Measurements from ENCODE around the gene ATP9A. TPM values are rescaled to one million over a fixed set of nuclear protein-coding genes. Genes with fewer than 3 reads are reported as not detected.

Gene ATP9A
- total RNA-seq, 5 donors from 2014 or later (not counting 1 experiment from before 2014, with no cell fraction given) = 0.44 to 0.85 (median 0.72) TPM

DNA sequence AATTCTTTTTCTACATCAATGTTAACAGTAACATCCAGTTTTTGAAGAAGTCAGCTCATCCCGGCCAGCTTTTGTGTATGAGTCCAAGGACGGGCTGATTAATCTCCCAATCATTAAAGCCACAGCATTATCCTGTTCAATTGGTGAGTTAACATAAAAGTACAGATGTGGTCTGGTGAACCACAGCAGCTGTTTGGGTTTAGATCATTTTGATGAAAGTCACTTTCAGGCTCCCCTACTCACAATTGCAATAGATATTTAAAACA is 156.6 kb downstream of the ATP9A start:
- ATAC-seq (replicated peaks in 1 of 4) = no peak
- Mint-ChIP-seq H3K27ac (no peak overlapping the region), H3K36me3 (no peaks in the 10 kb centered on the region), H3K9me3 (no peaks in the 10 kb centered on the region), H3K4me1 (peaks cover 0 to 22% (median 3%) of the 10 kb centered on the region in 3 donors), H3K27me3 (peaks cover 8 to 43% of the 10 kb centered on the region in 2 donors), H3K4me3 (no peak overlapping the region)
- Histone ChIP-seq H3K4me1 (ENCODE audit: control insufficient read depth in 1 of 2, extremely low read depth in 1 of 2, insufficient read depth in 2 of 2, low read length in 2 of 2) (peaks cover 0 to 26% of the 10 kb centered on the region in 2 experiments), H3K9me3 (no peaks in the 10 kb centered on the region), H3K27me3 (replicated peaks in 1 of 2; ENCODE audit: control insufficient read depth in 2 of 2, extremely low read depth in 1 of 2, insufficient read depth in 2 of 2, low read length in 1 of 2) (peaks cover 0 to 27% of the 10 kb centered on the region in 2 experiments), H3K4me3 (ENCODE audit: control insufficient read depth in 1 of 2, extremely low read depth in 1 of 2, low read length in 1 of 2) (no peak overlapping the region), H3K36me3 (ENCODE audit: control insufficient read depth in 2 of 2, extremely low read depth in 1 of 2, insufficient read depth in 1 of 2, low read length in 1 of 2) (no peaks in the 10 kb centered on the region), H3K27ac (ENCODE audit: low read length) (no peak overlapping the region)
- no peak for DNase-seq
- WGBS (ENCODE audit: insufficient coverage) = no CpG with 5 or more reads among the region's 2 CpGs
- CTCF ChIA-PET = interaction anchor here in 1 of 2 donors (0.5 to 1.2 kb wide), 2 partner anchors 9 to 17 kb away, joined by 3 read pairs; no protein-coding TSS in a partner anchor
- POLR2A ChIA-PET = no interaction called here

- H3K4me3 ChIP-seq (ENCODE audit: control insufficient read depth in 1 of 2, extremely low read depth in 1 of 2, low read length in 1 of 2) = no peak overlapping the region
- no peaks in the 10 kb centered on the region for H3K9me3 ChIP-seq
- Mint-ChIP-seq H3K9me3 (no peaks in the 10 kb centered on the region), H3K27me3 (peaks cover 8 to 44% of the 10 kb centered on the region in 2 donors), H3K36me3 (no peaks in the 10 kb centered on the region), H3K4me1 (peaks cover 0 to 22% (median 3%) of the 10 kb centered on the region in 3 donors), H3K27ac (no peak overlapping the region), H3K4me3 (no peak overlapping the region)
- no peak for ATAC-seq (replicated peaks in 1 of 4)
- H3K4me1 ChIP-seq (ENCODE audit: control insufficient read depth in 1 of 2, extremely low read depth in 1 of 2, insufficient read depth in 2 of 2, low read length in 2 of 2) = peaks cover 0 to 26% of the 10 kb centered on the region in 2 experiments
- H3K27ac ChIP-seq (ENCODE audit: low read length) = no peak overlapping the region
- POLR2A ChIA-PET = no interaction called here
- no peaks in the 10 kb centered on the region for H3K36me3 ChIP-seq (ENCODE audit: control insufficient read depth in 2 of 2, extremely low read depth in 1 of 2, insufficient read depth in 1 of 2, low read length in 1 of 2)
- WGBS (ENCODE audit: insufficient coverage) = 76% methylated on average over 8 of the region's 16 CpGs
- H3K27me3 ChIP-seq (replicated peaks in 1 of 2; ENCODE audit: control insufficient read depth in 2 of 2, extremely low read depth in 1 of 2, insufficient read depth in 2 of 2, low read length in 1 of 2) = peaks cover 0 to 27% of the 10 kb centered on the region in 2 experiments
- CTCF ChIA-PET = interaction anchor here in 1 of 2 donors (0.6 to 1.2 kb wide), 2 partner anchors 9 to 67 kb away, joined by 3 to 4 read pairs; no protein-coding TSS in a partner anchor
- DNase-seq = no peak
Measured at GRCh38 chr20:51610761-51611624, 157.2 kb downstream of the ATP9A start.

DNA sequence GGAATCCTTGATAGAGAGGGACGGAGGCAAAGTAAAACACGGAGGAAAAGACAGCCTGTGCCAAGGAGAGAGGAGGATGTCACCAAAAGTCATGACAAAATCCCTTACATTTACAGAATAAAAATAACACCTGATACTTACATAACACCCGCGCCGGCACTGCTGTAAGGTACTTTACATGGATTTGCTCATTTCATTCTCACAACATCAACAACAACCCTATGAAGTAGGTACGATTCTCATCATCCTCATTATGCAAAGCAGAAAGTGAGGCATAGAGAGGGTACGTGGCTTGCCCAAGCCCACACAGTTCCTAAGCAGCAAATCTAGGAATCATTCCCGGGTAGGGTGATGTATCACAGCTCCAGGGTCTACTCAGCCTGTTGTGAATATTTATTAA is 158.1 kb downstream of the ATP9A start:
- Histone ChIP-seq H3K4me3 (ENCODE audit: control insufficient read depth in 1 of 2, extremely low read depth in 1 of 2, low read length in 1 of 2) (no peak overlapping the region), H3K4me1 (ENCODE audit: control insufficient read depth in 1 of 2, extremely low read depth in 1 of 2, insufficient read depth in 2 of 2, low read length in 2 of 2) (peaks cover 0 to 26% of the 10 kb centered on the region in 2 experiments), H3K36me3 (ENCODE audit: control insufficient read depth in 2 of 2, extremely low read depth in 1 of 2, insufficient read depth in 1 of 2, low read length in 1 of 2) (no peaks in the 10 kb centered on the region), H3K9me3 (no peaks in the 10 kb centered on the region), H3K27me3 (replicated peaks in 1 of 2; ENCODE audit: control insufficient read depth in 2 of 2, extremely low read depth in 1 of 2, insufficient read depth in 2 of 2, low read length in 1 of 2) (peaks cover 0 to 27% of the 10 kb centered on the region in 2 experiments), H3K27ac (ENCODE audit: low read length) (no peak overlapping the region)
- H3K4me3 Mint-ChIP-seq = no peak overlapping the region
- ATAC-seq (replicated peaks in 1 of 4) = no peak
- H3K36me3 Mint-ChIP-seq = no peaks in the 10 kb centered on the region
- WGBS (ENCODE audit: insufficient coverage) = no CpG with 5 or more reads among the region's 8 CpGs
- peaks cover 0 to 22% (median 3%) of the 10 kb centered on the region in 3 donors for H3K4me1 Mint-ChIP-seq
- no peak overlapping the region for H3K27ac Mint-ChIP-seq
- POLR2A ChIA-PET = interaction anchor here (0.5 to 0.6 kb wide), 2 partner anchors 13 to 447 kb away, joined by 3 read pairs; no protein-coding TSS in a partner anchor
- CTCF ChIA-PET = no interaction called here
- H3K27me3 Mint-ChIP-seq = peaks cover 8 to 44% of the 10 kb centered on the region in 2 donors
- H3K9me3 Mint-ChIP-seq = no peaks in the 10 kb centered on the region
- DNase-seq = no peak

DNA sequence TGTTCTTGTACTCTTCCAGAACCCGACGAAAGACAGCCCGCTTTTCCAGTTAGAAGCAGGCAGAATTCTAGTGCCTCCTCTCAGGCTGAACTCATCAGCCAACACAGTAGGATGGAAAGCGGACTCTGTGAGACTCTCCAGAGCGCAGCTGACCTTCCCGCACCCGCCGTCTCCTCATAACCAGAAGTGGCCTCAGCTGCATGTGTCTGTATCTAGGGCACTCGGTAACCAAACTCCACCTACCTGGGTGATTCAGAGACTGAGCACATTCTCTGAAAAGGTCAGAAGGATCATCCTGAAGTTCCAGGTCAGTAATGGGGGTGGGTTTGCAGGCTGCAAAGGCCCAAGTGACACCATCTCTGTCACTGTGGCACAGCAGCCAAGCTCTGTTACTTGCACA is 158.9 kb downstream of the ATP9A start:
- no peak overlapping the region for H3K4me3 ChIP-seq (ENCODE audit: control insufficient read depth in 1 of 2, extremely low read depth in 1 of 2, low read length in 1 of 2)
- CTCF ChIA-PET = no interaction called here
- Mint-ChIP-seq H3K27me3 (peaks cover 8 to 49% of the 10 kb centered on the region in 2 donors), H3K9me3 (no peaks in the 10 kb centered on the region), H3K4me1 (peaks cover 0 to 22% (median 3%) of the 10 kb centered on the region in 3 donors), H3K27ac (no peak overlapping the region), H3K4me3 (peak overlapping the region in 1 of 3 donors; percentile 7), H3K36me3 (no peaks in the 10 kb centered on the region)
- WGBS (ENCODE audit: insufficient coverage) = 63% methylated on average over 6 of the region's 9 CpGs
- no peaks in the 10 kb centered on the region for H3K9me3 ChIP-seq
- ATAC-seq (replicated peaks in 1 of 4) (no peak), DNase-seq (no peak)
- peaks cover 0 to 26% of the 10 kb centered on the region in 2 experiments for H3K4me1 ChIP-seq (ENCODE audit: control insufficient read depth in 1 of 2, extremely low read depth in 1 of 2, insufficient read depth in 2 of 2, low read length in 2 of 2)
- no peaks in the 10 kb centered on the region for H3K36me3 ChIP-seq (ENCODE audit: control insufficient read depth in 2 of 2, extremely low read depth in 1 of 2, insufficient read depth in 1 of 2, low read length in 1 of 2)
- H3K27me3 ChIP-seq (replicated peaks in 1 of 2; ENCODE audit: control insufficient read depth in 2 of 2, extremely low read depth in 1 of 2, insufficient read depth in 2 of 2, low read length in 1 of 2) = peaks cover 0 to 33% of the 10 kb centered on the region in 2 experiments
- H3K27ac ChIP-seq (ENCODE audit: low read length) = no peak overlapping the region
- POLR2A ChIA-PET = interaction anchor here in 1 of 2 donors (0.6 kb wide), 1 partner anchor 446 kb away, joined by 3 read pairs; no protein-coding TSS in a partner anchor

DNA sequence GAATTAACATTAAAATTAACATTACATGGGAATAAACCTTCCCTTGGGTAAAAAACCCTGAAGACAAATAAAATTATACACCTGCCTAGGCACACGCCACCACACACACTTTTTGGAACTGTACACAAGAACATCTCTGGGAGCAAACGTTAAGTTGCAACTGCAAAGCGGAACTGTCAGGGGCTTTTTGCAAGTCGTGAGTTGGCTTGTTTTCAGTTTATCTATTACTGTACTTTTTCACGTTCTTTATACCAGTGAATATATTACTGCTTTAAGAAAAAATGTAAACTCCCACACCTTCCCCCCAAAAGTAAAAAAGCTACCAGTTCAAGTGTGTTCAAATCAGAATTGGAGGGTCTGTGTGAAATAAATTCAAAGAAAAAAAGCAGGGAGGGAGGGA is 160.1 kb downstream of the ATP9A start:
- WGBS (ENCODE audit: insufficient coverage) = no CpG with 5 or more reads among the region's 5 CpGs
- Histone ChIP-seq H3K9me3 (no peaks in the 10 kb centered on the region), H3K4me1 (ENCODE audit: control insufficient read depth in 1 of 2, extremely low read depth in 1 of 2, insufficient read depth in 2 of 2, low read length in 2 of 2) (peaks cover 0 to 26% of the 10 kb centered on the region in 2 experiments), H3K36me3 (ENCODE audit: control insufficient read depth in 2 of 2, extremely low read depth in 1 of 2, insufficient read depth in 1 of 2, low read length in 1 of 2) (no peaks in the 10 kb centered on the region), H3K4me3 (ENCODE audit: control insufficient read depth in 1 of 2, extremely low read depth in 1 of 2, low read length in 1 of 2) (no peak overlapping the region), H3K27me3 (replicated peaks in 1 of 2; ENCODE audit: control insufficient read depth in 2 of 2, extremely low read depth in 1 of 2, insufficient read depth in 2 of 2, low read length in 1 of 2) (peaks cover 0 to 35% of the 10 kb centered on the region in 2 experiments), H3K27ac (ENCODE audit: low read length) (no peak overlapping the region)
- peak overlapping the region in 2 of 3 donors; percentile 8 to 11 for H3K4me3 Mint-ChIP-seq
- ATAC-seq (replicated peaks in 1 of 4) (no peak), DNase-seq (peak in 1 of 35 experiments; percentile 19)
- peaks cover 0 to 22% (median 3%) of the 10 kb centered on the region in 3 donors for H3K4me1 Mint-ChIP-seq
- H3K27ac Mint-ChIP-seq = no peak overlapping the region
- POLR2A ChIA-PET = no interaction called here
- H3K9me3 Mint-ChIP-seq = no peaks in the 10 kb centered on the region
- CTCF ChIA-PET = interaction anchor here in 1 of 2 donors (0.7 kb wide), 1 partner anchor 284 kb away, joined by 6 read pairs; no protein-coding TSS in a partner anchor
- peaks cover 8 to 52% of the 10 kb centered on the region in 2 donors for H3K27me3 Mint-ChIP-seq
- H3K36me3 Mint-ChIP-seq = no peaks in the 10 kb centered on the region

DNA sequence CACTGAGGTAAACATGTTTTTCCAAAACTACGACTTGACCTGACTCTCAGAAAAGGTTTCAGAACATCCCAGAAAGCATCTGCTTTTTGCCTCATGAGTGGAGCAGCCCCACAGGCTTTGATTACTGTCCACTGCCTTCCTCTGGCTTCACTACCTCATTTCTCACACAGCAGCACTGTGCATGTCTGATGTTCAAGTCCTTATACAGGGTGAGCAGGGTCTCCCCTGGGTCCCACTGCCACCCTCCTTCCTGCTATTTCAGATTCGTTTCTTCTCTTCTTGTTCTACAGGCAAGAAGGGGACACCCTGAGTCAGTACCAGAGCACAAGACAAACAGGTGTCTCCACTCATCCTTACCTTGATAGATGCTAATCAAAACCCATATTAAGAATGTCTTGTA is 161.0 kb downstream of the ATP9A start:
- DNase-seq = no peak

More for the DNA sequence above, 161.0 kb downstream of the ATP9A start:
- Mint-ChIP-seq H3K4me1 (peaks cover 0 to 22% (median 3%) of the 10 kb centered on the region in 3 donors), H3K36me3 (no peaks in the 10 kb centered on the region), H3K27ac (no peak overlapping the region), H3K9me3 (no peaks in the 10 kb centered on the region), H3K4me3 (no peak overlapping the region), H3K27me3 (peaks cover 8 to 48% of the 10 kb centered on the region in 2 donors)
- Histone ChIP-seq H3K4me3 (ENCODE audit: control insufficient read depth in 1 of 2, extremely low read depth in 1 of 2, low read length in 1 of 2) (no peak overlapping the region), H3K27ac (ENCODE audit: low read length) (no peak overlapping the region), H3K4me1 (ENCODE audit: control insufficient read depth in 1 of 2, extremely low read depth in 1 of 2, insufficient read depth in 2 of 2, low read length in 2 of 2) (peaks cover 0 to 26% of the 10 kb centered on the region in 2 experiments), H3K36me3 (ENCODE audit: control insufficient read depth in 2 of 2, extremely low read depth in 1 of 2, insufficient read depth in 1 of 2, low read length in 1 of 2) (no peaks in the 10 kb centered on the region), H3K27me3 (replicated peaks in 1 of 2; ENCODE audit: control insufficient read depth in 2 of 2, extremely low read depth in 1 of 2, insufficient read depth in 2 of 2, low read length in 1 of 2) (peaks cover 0 to 35% of the 10 kb centered on the region in 2 experiments), H3K9me3 (no peaks in the 10 kb centered on the region)
- no peak for ATAC-seq (replicated peaks in 1 of 4)
- CTCF ChIA-PET = no interaction called here
- POLR2A ChIA-PET = no interaction called here
- 17% methylated on average over 1 of the region's 2 CpGs for WGBS (ENCODE audit: insufficient coverage)
